ENCODE measurements around the gene GIMAP8. TPM values are rescaled to one million over a fixed set of nuclear protein-coding genes. Genes with fewer than 3 reads are reported as not detected.
A peak's percentile ranks its signal among the peaks of the same experiment; 100 is the strongest.

Gene GIMAP8
- total RNA-seq, 4 donors from 2014 or later, result 7.5 to 34.5 (median 20.0) TPM

DNA sequence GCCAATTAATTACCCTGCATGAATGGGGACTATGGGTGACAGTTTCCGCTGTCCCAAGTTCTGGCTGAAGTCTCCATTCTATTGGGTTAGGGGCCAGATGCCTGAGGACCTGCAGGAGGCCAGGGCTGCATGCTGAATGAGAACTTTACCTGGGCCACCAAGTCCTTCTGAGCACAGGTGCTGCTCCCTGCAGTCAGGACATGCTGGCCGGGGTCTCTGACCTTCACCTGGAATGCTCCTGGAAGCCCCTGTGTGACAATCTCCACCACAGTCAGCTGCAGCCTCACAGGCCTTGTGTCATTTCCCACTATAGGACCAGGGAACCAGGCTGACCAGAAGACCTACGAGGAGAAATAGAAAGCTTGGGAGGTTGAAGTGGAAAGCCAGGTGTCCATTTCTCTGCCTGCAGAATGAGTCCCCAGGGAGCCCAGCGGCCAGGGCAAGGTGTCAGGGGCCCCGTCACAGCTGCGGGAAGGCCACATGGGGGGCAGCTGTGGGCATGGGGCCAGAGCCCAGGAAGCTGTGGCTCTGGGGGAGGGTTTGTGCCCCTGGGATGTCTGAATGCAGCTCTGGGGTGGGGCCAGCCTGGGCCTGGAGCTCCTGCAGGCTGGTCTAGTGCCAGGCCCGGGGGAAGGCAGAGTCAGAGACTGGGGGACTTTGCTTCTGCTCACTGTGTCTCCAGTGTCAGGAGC lies 5.6 kb upstream of the GIMAP8 start:
- no peaks in the 10 kb centered on the region for H3K27me3 ChIP-seq
- no peaks in the 10 kb centered on the region for H3K9me3 ChIP-seq
- intact Hi-C loops (cut with DNase I), result no loop called here
- no peak overlapping the region for H3K4me3 ChIP-seq (replicated peaks in 1 of 3)
- no peaks in the 10 kb centered on the region for H3K36me3 ChIP-seq
- peaks cover 14 to 24% of the 10 kb centered on the region in 2 donors for H3K4me1 ChIP-seq
- no peak for DNase-seq
- 84 to 92% methylated on average over 7 of the region's 7 CpGs for WGBS, 2 donors
- TF ChIP-seq, protein P1, sequence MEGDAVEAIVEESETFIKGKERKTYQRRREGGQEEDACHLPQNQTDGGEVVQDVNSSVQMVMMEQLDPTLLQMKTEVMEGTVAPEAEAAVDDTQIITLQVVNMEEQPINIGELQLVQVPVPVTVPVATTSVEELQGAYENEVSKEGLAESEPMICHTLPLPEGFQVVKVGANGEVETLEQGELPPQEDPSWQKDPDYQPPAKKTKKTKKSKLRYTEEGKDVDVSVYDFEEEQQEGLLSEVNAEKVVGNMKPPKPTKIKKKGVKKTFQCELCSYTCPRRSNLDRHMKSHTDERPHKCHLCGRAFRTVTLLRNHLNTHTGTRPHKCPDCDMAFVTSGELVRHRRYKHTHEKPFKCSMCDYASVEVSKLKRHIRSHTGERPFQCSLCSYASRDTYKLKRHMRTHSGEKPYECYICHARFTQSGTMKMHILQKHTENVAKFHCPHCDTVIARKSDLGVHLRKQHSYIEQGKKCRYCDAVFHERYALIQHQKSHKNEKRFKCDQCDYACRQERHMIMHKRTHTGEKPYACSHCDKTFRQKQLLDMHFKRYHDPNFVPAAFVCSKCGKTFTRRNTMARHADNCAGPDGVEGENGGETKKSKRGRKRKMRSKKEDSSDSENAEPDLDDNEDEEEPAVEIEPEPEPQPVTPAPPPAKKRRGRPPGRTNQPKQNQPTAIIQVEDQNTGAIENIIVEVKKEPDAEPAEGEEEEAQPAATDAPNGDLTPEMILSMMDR (IDR thresholded peaks at IDR 0.05), result no peak
- TF ChIP-seq POLR2A (IDR thresholded peaks at IDR 0.05), result no peak
- H3K27ac ChIP-seq, result no peak overlapping the region

DNA sequence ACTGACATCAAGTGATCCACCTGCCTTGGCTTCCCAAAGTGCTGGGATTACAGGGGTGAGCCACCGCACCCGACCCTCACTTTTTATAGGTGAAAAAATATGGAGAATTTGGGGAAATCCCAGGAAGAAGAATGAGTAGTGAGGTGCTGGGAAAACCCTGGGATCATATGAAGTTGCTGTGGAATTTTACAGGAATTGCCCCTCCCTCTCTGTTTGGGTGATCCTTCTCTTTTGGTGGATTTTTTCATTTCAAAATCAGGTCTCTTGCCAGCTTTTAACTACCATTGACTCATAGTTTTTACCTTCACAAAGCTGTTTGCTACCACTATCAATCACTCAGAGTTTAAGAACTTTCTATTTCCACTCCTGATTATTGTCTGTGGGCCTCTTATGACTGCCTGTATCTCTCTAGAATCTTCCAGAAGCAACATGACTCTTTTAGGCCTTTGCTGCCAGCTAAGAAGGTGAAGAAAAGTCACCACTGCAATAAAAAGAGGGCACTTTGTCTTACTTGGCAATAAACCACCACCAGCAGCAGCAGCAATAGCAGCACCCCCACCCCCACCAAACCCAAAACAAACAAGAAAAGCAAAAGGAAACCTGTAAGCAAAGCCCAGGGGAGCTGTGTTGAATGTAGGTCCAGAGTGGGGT lies 4.0 kb upstream of the GIMAP8 start:
- no peak for TF ChIP-seq POLR2A (IDR thresholded peaks at IDR 0.05)
- TF ChIP-seq, protein P1 (IDR thresholded peaks at IDR 0.05), result no peak
- intact Hi-C loops (cut with DNase I), result no loop called here
- Histone ChIP-seq H3K9me3 (no peaks in the 10 kb centered on the region), H3K36me3 (no peaks in the 10 kb centered on the region), H3K4me1 (peaks cover 14 to 24% of the 10 kb centered on the region in 2 donors), H3K27me3 (no peaks in the 10 kb centered on the region), H3K27ac (peak overlapping the region; percentile 32 to 57 (median 53)), H3K4me3 (replicated peaks in 1 of 3) (no peak overlapping the region)
- peak; percentile 15 to 30 for DNase-seq
- 91 to 94% methylated on average over 2 of the region's 2 CpGs for WGBS, 2 donors

DNA sequence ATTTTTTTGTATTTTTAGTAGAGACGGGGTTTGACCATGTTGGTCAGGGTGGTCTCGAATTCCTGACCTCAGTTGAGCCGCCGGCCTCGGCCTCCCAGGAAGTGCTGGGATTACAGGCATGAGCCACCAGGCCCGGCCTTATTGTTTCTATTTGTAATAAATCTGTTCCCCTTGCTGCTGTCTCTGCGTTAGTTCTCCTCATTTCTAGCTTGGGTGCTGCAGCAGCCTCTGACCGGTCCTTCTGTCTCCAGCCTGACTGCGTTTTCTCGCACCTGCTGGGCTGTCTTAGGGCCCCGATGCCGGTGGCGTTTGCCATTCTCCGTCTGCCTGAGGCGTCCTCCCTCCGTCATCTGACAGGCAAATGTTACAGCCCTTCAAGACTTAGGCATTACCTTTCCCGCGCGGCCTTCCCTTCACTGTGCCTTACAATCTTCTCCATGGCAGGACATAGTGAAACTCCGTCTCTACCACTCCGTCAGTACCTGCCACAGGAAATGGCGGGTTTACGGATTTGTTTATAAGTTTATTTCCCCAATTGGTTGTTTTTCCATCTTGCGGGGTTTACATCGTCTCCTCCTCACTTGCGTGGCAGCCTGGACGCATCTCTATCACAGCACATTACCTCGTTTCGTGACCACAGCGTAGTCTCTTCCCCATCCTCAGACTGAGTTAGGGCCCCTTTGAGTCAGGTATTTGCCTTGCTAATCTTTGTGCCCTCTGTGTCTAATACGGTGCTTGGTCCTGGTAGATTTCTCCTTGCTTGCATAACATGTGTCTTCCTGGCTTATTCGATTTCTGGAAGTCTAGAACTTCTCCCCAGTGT lies 2.3 kb upstream of the GIMAP8 start:
- Histone ChIP-seq H3K27ac (peak overlapping the region in 1 of 3 donors; percentile 55), H3K4me1 (peaks cover 14 to 24% of the 10 kb centered on the region in 2 donors)
- 80 to 84% methylated on average over 32 of the region's 32 CpGs for WGBS, 2 donors

DNA sequence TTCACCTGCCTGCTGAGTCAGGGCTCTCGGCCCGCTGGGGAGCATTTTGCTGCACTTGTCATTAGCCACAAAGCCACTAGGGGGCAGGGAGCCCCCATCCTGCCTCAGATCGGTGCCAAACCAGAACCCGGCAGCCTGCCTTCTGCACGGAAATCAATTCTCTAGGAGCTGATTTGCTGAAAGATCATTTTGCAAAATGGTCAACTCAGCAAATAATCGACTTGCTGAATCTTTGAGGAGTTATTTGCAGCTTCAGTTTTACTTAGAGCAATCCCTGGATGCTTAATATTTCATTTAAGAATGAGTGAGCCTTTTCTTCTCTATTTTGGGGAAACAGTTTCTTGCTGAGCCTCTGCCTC lies 1.7 kb upstream of the GIMAP8 start:
- H3K9me3 ChIP-seq, result no peaks in the 10 kb centered on the region
- peak overlapping the region in 2 of 3 donors; percentile 33 to 55 for H3K27ac ChIP-seq
- intact Hi-C loops (cut with DNase I), result no loop called here
- H3K4me3 ChIP-seq (replicated peaks in 1 of 3), result no peak overlapping the region
- H3K27me3 ChIP-seq, result no peaks in the 10 kb centered on the region
- 0 to 2% methylated on average over 6 of the region's 6 CpGs for WGBS, 2 donors
- peaks cover 14 to 24% of the 10 kb centered on the region in 2 donors for H3K4me1 ChIP-seq
- DNase-seq, result peak; percentile 70 to 82
- no peaks in the 10 kb centered on the region for H3K36me3 ChIP-seq
- TF ChIP-seq, protein P1 (IDR thresholded peaks at IDR 0.05), result peak; percentile 66 to 89 (median 80)
- no peak for TF ChIP-seq POLR2A (IDR thresholded peaks at IDR 0.05)

More for the DNA sequence above, 2.3 kb upstream of the GIMAP8 start:
- Histone ChIP-seq H3K27me3 (no peaks in the 10 kb centered on the region), H3K4me3 (replicated peaks in 1 of 3) (no peak overlapping the region), H3K9me3 (no peaks in the 10 kb centered on the region), H3K36me3 (no peaks in the 10 kb centered on the region)
- intact Hi-C loops (cut with DNase I), result no loop called here
- no peak for DNase-seq
- TF ChIP-seq, protein P1 (IDR thresholded peaks at IDR 0.05), result no peak
- no peak for TF ChIP-seq POLR2A (IDR thresholded peaks at IDR 0.05)
